ENCODE data around the gene ANO1. TPM values are rescaled to one million over a fixed set of nuclear protein-coding genes. Genes with fewer than 3 reads are reported as not detected.

Gene ANO1
- total RNA-seq, 4 donors from 2014 or later: 25.3 to 107 (median 48.8) TPM

DNA sequence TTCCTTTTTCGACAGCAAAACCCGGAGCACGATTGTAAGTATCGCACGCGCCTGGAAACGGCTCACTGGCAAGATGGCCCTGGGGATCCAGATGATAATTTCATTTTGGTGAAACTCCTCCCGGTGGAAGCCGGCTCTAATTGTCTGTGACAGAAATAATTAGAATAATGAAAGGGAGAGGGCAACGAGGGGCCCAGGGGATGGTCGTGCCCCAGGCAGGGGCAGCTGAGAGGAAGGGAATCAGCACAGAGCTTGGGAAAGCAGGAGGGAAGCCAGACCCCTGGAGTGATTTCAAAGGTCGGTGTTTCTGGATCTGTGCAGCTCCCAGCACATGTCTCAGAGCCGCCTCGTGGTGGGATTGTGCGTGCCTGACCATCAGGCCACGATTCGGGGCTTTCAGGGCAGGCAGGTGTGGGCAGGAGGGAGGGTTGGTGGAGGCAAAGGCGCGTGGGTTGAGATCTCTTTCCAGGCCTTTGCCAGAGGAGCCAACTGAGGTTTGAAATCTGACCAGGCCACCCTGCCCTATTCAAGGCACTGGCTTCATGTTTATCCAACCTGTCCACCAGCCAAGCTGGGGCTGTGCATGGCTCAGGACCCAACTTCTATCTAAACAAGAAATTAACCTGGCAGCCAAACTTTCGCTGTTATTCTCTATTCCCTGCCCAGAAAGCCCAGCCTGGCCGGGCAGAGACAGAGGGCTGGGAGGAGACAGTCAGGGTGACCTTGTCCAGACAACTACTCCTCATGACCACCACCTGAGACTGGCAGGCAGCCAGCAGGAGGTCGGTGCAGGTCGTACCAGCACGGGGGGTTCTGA, 27.8 kb downstream of the ANO1 start:
- no peak for TF ChIP-seq POLR2AphosphoS5 (IDR thresholded peaks at IDR 0.05)
- no peak for DNase-seq (ENCODE audit: extremely low spot score)
- Histone ChIP-seq H3K27me3 (peaks cover 0 to 3% (median 0%) of the 10 kb centered on the region in 4 donors), H3K4me3 (no peak overlapping the region), H3K36me3 (no peaks in the 10 kb centered on the region), H3K27ac (replicated peaks in 1 of 4) (peak overlapping the region in 3 of 4 donors; percentile 20 to 40 (median 33)), H3K9me3 (no peaks in the 10 kb centered on the region), H3K4me1 (peaks cover 0 to 22% (median 10%) of the 10 kb centered on the region in 4 donors)
- intact Hi-C loops (cut with DNase I): no loop called here
- WGBS: 63% methylated on average over 24 of the region's 24 CpGs

DNA sequence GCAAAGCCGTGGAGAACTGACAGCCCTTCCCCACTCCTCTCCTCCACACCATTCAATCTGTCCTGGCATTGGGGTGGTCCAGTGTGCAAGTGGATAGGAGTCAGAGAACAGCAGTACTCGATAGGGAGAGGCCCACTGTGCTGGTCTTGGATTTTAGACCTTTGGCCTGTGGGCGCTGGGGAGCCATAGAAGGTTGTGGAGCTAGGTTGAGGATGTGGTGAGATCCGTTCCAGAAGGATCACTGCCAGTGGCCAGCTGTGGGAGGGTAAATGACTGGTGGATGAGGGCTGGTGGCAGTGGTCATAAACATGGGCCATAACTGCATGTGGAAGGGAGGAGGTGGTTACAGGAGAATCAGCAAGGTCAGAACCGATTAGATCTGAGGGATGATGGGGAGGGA, 28.6 kb downstream of the ANO1 start:
- H3K4me3 ChIP-seq: no peak overlapping the region
- H3K4me1 ChIP-seq: peaks cover 3 to 23% (median 10%) of the 10 kb centered on the region in 4 donors
- H3K27me3 ChIP-seq: peaks cover 0 to 3% (median 0%) of the 10 kb centered on the region in 4 donors
- WGBS: 58% methylated on average over 4 of the region's 5 CpGs
- peak overlapping the region in 2 of 4 donors; percentile 33 to 40 for H3K27ac ChIP-seq (replicated peaks in 1 of 4)
- DNase-seq (ENCODE audit: extremely low spot score): no peak
- no peak for TF ChIP-seq POLR2A (IDR thresholded peaks at IDR 0.05; ENCODE audit: low read depth)
- TF ChIP-seq, protein P1, sequence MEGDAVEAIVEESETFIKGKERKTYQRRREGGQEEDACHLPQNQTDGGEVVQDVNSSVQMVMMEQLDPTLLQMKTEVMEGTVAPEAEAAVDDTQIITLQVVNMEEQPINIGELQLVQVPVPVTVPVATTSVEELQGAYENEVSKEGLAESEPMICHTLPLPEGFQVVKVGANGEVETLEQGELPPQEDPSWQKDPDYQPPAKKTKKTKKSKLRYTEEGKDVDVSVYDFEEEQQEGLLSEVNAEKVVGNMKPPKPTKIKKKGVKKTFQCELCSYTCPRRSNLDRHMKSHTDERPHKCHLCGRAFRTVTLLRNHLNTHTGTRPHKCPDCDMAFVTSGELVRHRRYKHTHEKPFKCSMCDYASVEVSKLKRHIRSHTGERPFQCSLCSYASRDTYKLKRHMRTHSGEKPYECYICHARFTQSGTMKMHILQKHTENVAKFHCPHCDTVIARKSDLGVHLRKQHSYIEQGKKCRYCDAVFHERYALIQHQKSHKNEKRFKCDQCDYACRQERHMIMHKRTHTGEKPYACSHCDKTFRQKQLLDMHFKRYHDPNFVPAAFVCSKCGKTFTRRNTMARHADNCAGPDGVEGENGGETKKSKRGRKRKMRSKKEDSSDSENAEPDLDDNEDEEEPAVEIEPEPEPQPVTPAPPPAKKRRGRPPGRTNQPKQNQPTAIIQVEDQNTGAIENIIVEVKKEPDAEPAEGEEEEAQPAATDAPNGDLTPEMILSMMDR (IDR thresholded peaks at IDR 0.05): no peak
- H3K36me3 ChIP-seq: no peaks in the 10 kb centered on the region
- H3K9me3 ChIP-seq: no peaks in the 10 kb centered on the region
- intact Hi-C loops (cut with DNase I): no loop called here

DNA sequence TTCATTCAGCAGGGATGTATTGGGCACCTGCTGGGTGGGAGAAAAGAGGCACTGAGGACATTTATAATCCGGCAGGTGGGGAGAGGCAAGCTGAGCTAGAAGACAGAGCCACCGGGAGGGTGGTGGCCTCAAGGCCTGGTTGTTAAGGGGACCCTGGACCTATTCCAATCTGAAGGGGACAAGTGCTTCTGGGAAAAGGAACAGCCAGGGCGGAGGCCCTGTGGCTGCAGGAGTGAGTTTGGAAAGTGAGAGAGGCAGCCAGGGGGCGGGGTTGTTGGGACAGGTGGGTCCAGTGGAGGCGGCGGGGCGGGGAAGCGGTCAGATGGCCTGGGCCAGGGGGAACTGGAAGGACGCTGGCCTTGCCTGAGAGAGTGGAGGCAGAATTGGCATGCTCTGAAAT, 29.1 kb downstream of the ANO1 start:
- no peaks in the 10 kb centered on the region for H3K36me3 ChIP-seq
- H3K4me3 ChIP-seq: no peak overlapping the region
- 83% methylated on average over 9 of the region's 9 CpGs for WGBS
- no peak overlapping the region for H3K27ac ChIP-seq (replicated peaks in 1 of 4)
- H3K4me1 ChIP-seq: peaks cover 7 to 28% (median 10%) of the 10 kb centered on the region in 4 donors
- TF ChIP-seq POLR2AphosphoS5 (IDR thresholded peaks at IDR 0.05) (no peak), EP300 (IDR thresholded peaks at IDR 0.05) (no peak), POLR2A (IDR thresholded peaks at IDR 0.05; ENCODE audit: low read depth) (no peak)
- TF ChIP-seq, protein P1 (IDR thresholded peaks at IDR 0.05): no peak
- H3K27me3 ChIP-seq: peaks cover 0 to 3% (median 0%) of the 10 kb centered on the region in 4 donors
- no peaks in the 10 kb centered on the region for H3K9me3 ChIP-seq
- intact Hi-C loops (cut with DNase I): no loop called here
- no peak for DNase-seq (ENCODE audit: extremely low spot score)

DNA sequence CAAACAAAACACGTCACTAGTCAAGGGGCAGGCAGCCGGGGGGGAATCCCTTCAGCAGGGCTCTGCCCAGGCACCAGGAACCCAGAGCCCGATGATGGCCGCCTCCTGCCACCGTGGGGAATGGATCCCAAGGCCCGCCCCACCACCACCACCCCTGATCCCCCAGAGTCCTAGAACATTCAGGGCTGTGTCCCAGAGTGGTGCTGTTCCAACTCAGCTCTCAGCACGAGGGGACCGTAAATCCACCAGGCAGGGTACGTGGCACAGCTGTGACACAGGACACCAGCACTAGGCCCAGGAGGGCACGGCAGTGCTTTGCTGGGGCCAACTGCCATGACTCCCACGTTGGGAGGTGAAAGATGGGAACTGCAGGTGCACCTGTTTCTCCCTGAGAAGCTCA, 29.6 kb downstream of the ANO1 start:
- Histone ChIP-seq H3K4me1 (peaks cover 7 to 29% (median 10%) of the 10 kb centered on the region in 4 donors), H3K9me3 (no peaks in the 10 kb centered on the region), H3K4me3 (no peak overlapping the region), H3K27ac (replicated peaks in 1 of 4) (peak overlapping the region in 1 of 4 donors; percentile 19), H3K36me3 (no peaks in the 10 kb centered on the region), H3K27me3 (peaks cover 0 to 3% (median 0%) of the 10 kb centered on the region in 4 donors)
- intact Hi-C loops (cut with DNase I): no loop called here
- no peak for DNase-seq (ENCODE audit: extremely low spot score)
- 70% methylated on average over 2 of the region's 11 CpGs for WGBS
- no peak for TF ChIP-seq EP300 (IDR thresholded peaks at IDR 0.05)
- TF ChIP-seq, protein P1 (IDR thresholded peaks at IDR 0.05): no peak

DNA sequence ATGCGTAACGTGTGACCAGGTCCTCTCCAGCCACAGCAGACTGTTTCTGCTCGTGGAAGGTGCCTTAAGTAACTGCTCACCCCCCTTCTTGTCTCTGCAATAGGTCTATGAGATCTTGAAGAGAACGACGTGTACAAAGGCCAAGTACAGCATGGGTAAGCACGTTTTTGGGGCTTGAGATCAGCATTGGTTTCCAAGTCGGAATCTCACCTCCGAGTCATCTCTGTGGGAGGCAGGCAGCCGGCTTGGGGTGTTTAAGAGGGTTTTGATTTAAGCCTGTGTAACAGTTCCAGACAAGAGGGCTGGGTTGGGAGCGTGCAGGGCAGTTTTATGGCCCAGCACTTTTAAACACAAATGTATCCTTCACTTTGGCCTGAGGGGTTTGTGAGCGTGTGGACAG, 30.1 kb downstream of the ANO1 start:
- H3K27ac ChIP-seq (replicated peaks in 1 of 4): peak overlapping the region in 1 of 4 donors; percentile 19
- TF ChIP-seq POLR2AphosphoS5 (IDR thresholded peaks at IDR 0.05) (peak in 1 of 2 donors; percentile 8), EP300 (IDR thresholded peaks at IDR 0.05) (no peak)
- intact Hi-C loops (cut with DNase I): no loop called here
- H3K9me3 ChIP-seq: no peaks in the 10 kb centered on the region
- no peak for DNase-seq (ENCODE audit: extremely low spot score)
- no peaks in the 10 kb centered on the region for H3K36me3 ChIP-seq
- whole genome bisulfite sequencing: 76% methylated on average over 11 of the region's 11 CpGs
- peaks cover 0 to 3% (median 0%) of the 10 kb centered on the region in 4 donors for H3K27me3 ChIP-seq
- no peak overlapping the region for H3K4me3 ChIP-seq
- H3K4me1 ChIP-seq: peaks cover 7 to 29% (median 10%) of the 10 kb centered on the region in 4 donors

All from esophagus muscularis mucosa (tissue), 4 donors.